Activated CD8-positive, alpha-beta T cell treated with anti-CD3 and anti-CD28 coated beads for 36 hours (primary cell): ENCODE data around the gene DUS1L. TPM values are rescaled to one million over a fixed set of nuclear protein-coding genes. Genes with fewer than 3 reads are reported as not detected.

Experiments
- ATAC-seq: fragments of 200-7000 bp; cut with Tn5 transposase; one replicate; pipeline ENCODE4 v1.10.0; 2021; ENCODE audit warnings: mild to moderate bottlenecking, moderate library complexity
- CTCF ChIA-PET: fragments of 350-600 bp; sonication (Branson Sonifier 250); formaldehyde crosslinking; loops from one replicate; lab custom pipeline; 2021; ENCODE audit warnings: antibody characterized with exemption; lab: Charles Lee
- POLR2A ChIA-PET: fragments of 350-600 bp; sonication (Branson Sonifier 250); formaldehyde crosslinking; loops from one replicate; lab custom pipeline; 2021; ENCODE audit warnings: antibody characterized with exemption; lab: Charles Lee
- DNase-seq: peaks from one replicate; pipeline ENCODE4 v3.0.0-alpha.2; 2020
- H3K27ac Mint-ChIP-seq: one replicate; pipeline ENCODE4 v1.8.0; 2021; ENCODE audit warnings: mild to moderate bottlenecking, mixed read lengths
- H3K27me3 Mint-ChIP-seq: one replicate; pipeline ENCODE4 v1.8.0; 2021; ENCODE audit warnings: mixed read lengths
- H3K36me3 Mint-ChIP-seq: one replicate; pipeline ENCODE4 v1.8.0; 2021; ENCODE audit warnings: low read depth, mixed read lengths
- H3K4me1 Mint-ChIP-seq: one replicate; pipeline ENCODE4 v1.8.0; 2021; ENCODE audit warnings: low read depth, mixed read lengths
- H3K4me3 Mint-ChIP-seq: one replicate; pipeline ENCODE4 v1.8.0; 2021; ENCODE audit warnings: mild to moderate bottlenecking, moderate library complexity, mixed read lengths
- H3K9me3 Mint-ChIP-seq: one replicate; pipeline ENCODE4 v1.8.0; 2021; ENCODE audit warnings: mixed read lengths
- CTCF ChIP-seq: fragments of 200-600 bp; IDR thresholded peaks from one replicate; pipeline ENCODE4 v1.8.0; 2022; ENCODE audit warnings: antibody characterized with exemption, mild to moderate bottlenecking
- intact Hi-C: fragments of 100-400 bp; cut with micrococcal nuclease; formaldehyde crosslinking; loops from one replicate; pipeline ENCODE4 v1.10.0; 2022
- total RNA-seq, 2 experiments: library from RNA; stranded (reverse); gene quantifications; one replicate each; pipeline ENCODE4 v1.2.3, GENCODE V29; 2021

The DUS1L gene
- total RNA-seq, 2 experiments from 2014 or later = 139 to 140 TPM

- H3K36me3 Mint-ChIP-seq = no peaks in the 10 kb centered on the region
- ATAC-seq (no peak), DNase-seq (no peak)
- no peak overlapping the region for H3K4me3 Mint-ChIP-seq
- no peaks in the 10 kb centered on the region for H3K27me3 Mint-ChIP-seq
- intact Hi-C loops = loop anchor here (10.0 kb wide), 1 partner anchor 126 kb away; no protein-coding TSS in a partner anchor
- H3K9me3 Mint-ChIP-seq = no peaks in the 10 kb centered on the region
- TF ChIP-seq CTCF = no peak
- CTCF ChIA-PET = interaction anchor here (0.8 to 3.8 kb wide), 9 partner anchors 8 to 78 kb away, joined by 3 to 28 read pairs (median 10); partner anchors contain the start of genes DUS1L and FASN
- POLR2A ChIA-PET = interaction anchor here (0.9 kb wide), 1 partner anchor 92 kb away, joined by 3 read pairs; no protein-coding TSS in a partner anchor
- H3K27ac Mint-ChIP-seq = no peak overlapping the region
- peaks cover 10% of the 10 kb centered on the region for H3K4me1 Mint-ChIP-seq
These were observed 36.6 kb downstream of the DUS1L start for GRCh38 chr17:82028966-82029365.

GRCh38 chr17:82028246-82028645, 37.4 kb downstream of the DUS1L start:
- ChIA-PET CTCF (interaction anchor here (0.9 to 2.4 kb wide), 4 partner anchors 9 to 126 kb away, joined by 3 to 6 read pairs (median 4); partner anchors contain the start of gene DCXR), POLR2A (interaction anchor here (0.9 kb wide), 1 partner anchor 325 kb away, joined by 3 read pairs; the partner anchor contains the start of gene MRPL12)
- DNase-seq = no peak
- no peak for ATAC-seq
- TF ChIP-seq CTCF = no peak
- H3K4me1 Mint-ChIP-seq = peaks cover 11% of the 10 kb centered on the region
- H3K27me3 Mint-ChIP-seq = no peaks in the 10 kb centered on the region
- no peak overlapping the region for H3K4me3 Mint-ChIP-seq
- H3K27ac Mint-ChIP-seq = no peak overlapping the region
- intact Hi-C loops = loop anchor here (10.0 kb wide), 1 partner anchor 127 kb away; no protein-coding TSS in a partner anchor
- H3K36me3 Mint-ChIP-seq = no peaks in the 10 kb centered on the region
- no peaks in the 10 kb centered on the region for H3K9me3 Mint-ChIP-seq

GRCh38 chr17:82025401-82026107, 40.0 kb downstream of the DUS1L start:
- no peak for TF ChIP-seq CTCF
- ATAC-seq = no peak
- no peak for DNase-seq
- Mint-ChIP-seq H3K27ac (no peak overlapping the region), H3K27me3 (no peaks in the 10 kb centered on the region), H3K4me3 (no peak overlapping the region), H3K4me1 (peaks cover 18% of the 10 kb centered on the region), H3K36me3 (peaks cover 2% of the 10 kb centered on the region), H3K9me3 (no peaks in the 10 kb centered on the region)
- intact Hi-C loops = loop anchor here (10.0 kb wide), 1 partner anchor 129 kb away; no protein-coding TSS in a partner anchor
- ChIA-PET POLR2A (interaction anchor here (1.7 kb wide), 1 partner anchor 10 kb away, joined by 6 read pairs; no protein-coding TSS in a partner anchor), CTCF (interaction anchor here (1.0 to 1.9 kb wide), 2 partner anchors 12 to 66 kb away, joined by 3 to 7 read pairs; partner anchors contain the start of gene DCXR)

- ATAC-seq (no peak), DNase-seq (no peak)
- TF ChIP-seq CTCF = no peak
- peaks cover 16% of the 10 kb centered on the region for H3K4me1 Mint-ChIP-seq
- H3K27ac Mint-ChIP-seq = no peak overlapping the region
- no peak overlapping the region for H3K4me3 Mint-ChIP-seq
- ChIA-PET POLR2A (no interaction called here), CTCF (interaction anchor here (1.5 kb wide), 1 partner anchor 13 kb away, joined by 6 read pairs; the partner anchor contains the start of gene DCXR)
- peaks cover 2% of the 10 kb centered on the region for H3K36me3 Mint-ChIP-seq
- intact Hi-C loops = loop anchor here (5.0 to 10.0 kb wide), 2 partner anchors 68 to 130 kb away; no protein-coding TSS in a partner anchor
- no peaks in the 10 kb centered on the region for H3K27me3 Mint-ChIP-seq
- no peaks in the 10 kb centered on the region for H3K9me3 Mint-ChIP-seq
These were observed 40.7 kb downstream of the DUS1L start for GRCh38 chr17:82024859-82025258.
